ENCODE results near the gene FRMD6.

FRMD6 gene

DNA sequence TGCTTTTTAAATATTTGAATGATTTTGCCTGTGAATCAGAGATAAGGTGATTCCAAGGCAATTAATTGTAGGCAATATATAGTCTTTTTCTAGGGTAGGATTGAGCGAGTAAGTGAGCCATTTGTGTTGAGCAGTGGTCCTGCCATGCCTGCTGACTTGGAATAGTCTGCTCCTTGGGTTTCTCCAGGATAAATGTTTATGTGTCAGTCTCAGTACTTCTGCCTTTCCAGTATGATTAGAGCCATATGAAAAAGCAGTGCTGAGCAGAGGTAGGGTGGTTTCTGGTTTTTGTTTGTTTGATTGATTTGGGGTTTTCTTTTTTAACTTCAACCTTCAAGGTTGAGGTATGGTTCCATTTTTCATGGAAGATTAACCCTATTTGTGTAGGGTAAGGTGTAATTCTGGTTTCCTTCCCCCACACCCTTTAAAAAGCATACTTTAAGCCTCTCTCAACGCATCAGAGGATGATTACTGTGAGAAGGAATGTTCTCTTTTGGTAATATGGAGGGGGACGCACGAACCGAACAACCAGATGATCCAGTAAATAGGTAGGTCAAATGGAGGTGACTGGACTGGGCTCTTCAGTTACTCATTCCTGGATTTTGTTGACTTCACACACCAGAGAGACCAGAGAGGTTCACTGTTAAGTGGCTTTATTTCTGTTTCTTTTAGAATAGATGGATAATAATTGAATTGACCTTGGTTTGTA, 22.7 kb downstream of the FRMD6 start:
- Mint-ChIP-seq H3K4me3 (no peak overlapping the region), H3K4me1 (peaks cover 6% of the 10 kb centered on the region), H3K36me3 (no peaks in the 10 kb centered on the region), H3K27ac (no peak overlapping the region), H3K9me3 (no peaks in the 10 kb centered on the region)
- ATAC-seq (no peak), DNase-seq (ENCODE audit: low spot score in 2 of 2) (no peak)

DNA sequence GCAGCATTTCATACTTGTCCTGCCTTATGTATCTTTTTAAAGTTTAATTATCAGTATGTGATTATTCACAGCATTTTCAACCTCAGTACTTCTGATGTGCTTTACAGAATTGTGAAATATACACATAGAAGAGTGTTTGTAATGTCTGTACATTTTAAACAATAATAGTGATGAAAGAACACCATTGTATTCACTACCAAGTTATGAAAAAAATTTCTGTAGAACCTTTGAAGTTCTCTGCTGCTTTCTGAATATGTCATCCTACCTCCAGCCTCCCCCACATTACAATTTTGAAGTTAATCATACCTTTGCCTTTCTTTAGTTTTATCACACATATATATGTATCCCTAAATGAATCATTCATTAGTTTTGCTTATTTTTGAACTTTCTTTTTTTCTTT, 24.8 kb downstream of the FRMD6 start:
- DNase-seq (ENCODE audit: low spot score in 2 of 2) (no peak), ATAC-seq (peak; percentile 80)
- H3K27ac Mint-ChIP-seq: no peak overlapping the region
- no peaks in the 10 kb centered on the region for H3K9me3 Mint-ChIP-seq
- H3K4me3 Mint-ChIP-seq: no peak overlapping the region
- H3K36me3 Mint-ChIP-seq: no peaks in the 10 kb centered on the region
- peaks cover 6% of the 10 kb centered on the region for H3K4me1 Mint-ChIP-seq

DNA sequence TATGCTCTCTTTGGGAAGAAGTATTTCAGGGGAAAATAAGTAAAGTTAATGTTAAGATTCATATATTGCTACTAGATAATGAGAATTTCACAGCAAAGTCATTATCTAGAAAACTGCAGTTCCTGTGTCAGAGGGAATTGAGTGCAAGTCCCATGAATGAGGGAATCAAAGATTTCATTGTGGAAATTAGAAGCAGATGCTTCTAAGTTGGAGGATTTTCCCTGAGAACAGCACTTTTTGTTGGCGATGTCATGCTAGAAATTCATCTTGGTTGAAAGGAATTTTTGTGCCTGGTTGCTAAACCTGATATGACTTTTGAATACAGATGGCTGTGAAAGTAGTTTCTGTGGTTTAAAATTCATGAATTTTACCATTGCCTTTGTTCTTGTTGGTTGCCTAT, 25.6 kb downstream of the FRMD6 start:
- Mint-ChIP-seq H3K4me3 (no peak overlapping the region), H3K9me3 (no peaks in the 10 kb centered on the region), H3K27ac (no peak overlapping the region), H3K4me1 (peaks cover 6% of the 10 kb centered on the region), H3K36me3 (no peaks in the 10 kb centered on the region)
- ATAC-seq: no peak
- DNase-seq (ENCODE audit: low spot score in 2 of 2): no peak

DNA sequence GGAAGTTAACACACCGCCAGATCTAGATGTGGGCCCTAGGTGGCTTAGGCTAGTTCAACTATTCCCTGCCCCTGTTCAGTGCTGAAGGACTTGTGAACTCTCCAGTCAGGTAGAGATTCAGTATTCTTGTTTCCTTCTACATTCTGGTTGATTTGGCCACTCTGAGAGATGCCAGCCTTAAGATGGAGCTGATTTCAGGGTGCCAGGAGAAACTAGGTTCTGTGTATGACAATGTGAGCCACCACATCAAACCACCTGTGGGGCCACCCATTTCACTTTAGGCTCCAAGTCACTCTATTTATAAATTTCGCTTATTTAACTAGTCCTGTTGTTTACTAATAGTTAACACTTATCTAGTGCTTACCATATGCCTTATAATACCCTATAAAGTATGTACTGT, 26.0 kb downstream of the FRMD6 start:
- ATAC-seq (no peak), DNase-seq (ENCODE audit: low spot score in 2 of 2) (no peak)
- no peaks in the 10 kb centered on the region for H3K36me3 Mint-ChIP-seq
- no peaks in the 10 kb centered on the region for H3K9me3 Mint-ChIP-seq
- no peak overlapping the region for H3K27ac Mint-ChIP-seq
- no peak overlapping the region for H3K4me3 Mint-ChIP-seq
- peaks cover 6% of the 10 kb centered on the region for H3K4me1 Mint-ChIP-seq

DNA sequence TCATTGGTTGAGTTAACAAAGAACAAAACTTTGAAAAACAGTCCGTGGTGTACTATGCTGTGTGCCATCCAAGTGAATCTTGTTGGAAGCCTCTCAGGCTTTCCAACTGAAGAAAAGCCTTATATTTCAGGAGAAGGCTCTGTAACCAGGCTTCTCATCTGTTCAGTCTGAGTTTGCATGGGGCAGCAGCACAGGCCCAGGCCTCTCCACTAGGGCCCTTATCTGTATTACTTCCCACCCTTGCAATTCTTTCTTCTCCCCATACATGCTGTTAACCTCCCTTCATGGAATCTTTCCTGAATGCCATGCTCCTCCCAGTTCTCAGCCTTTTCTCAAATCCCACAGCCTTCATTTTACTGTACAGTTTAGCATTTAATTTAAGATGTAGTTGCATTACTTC, 28.3 kb downstream of the FRMD6 start:
- H3K36me3 Mint-ChIP-seq: no peaks in the 10 kb centered on the region
- no peaks in the 10 kb centered on the region for H3K9me3 Mint-ChIP-seq
- DNase-seq (ENCODE audit: low spot score in 2 of 2) (no peak), ATAC-seq (no peak)
- H3K4me3 Mint-ChIP-seq: no peak overlapping the region
- H3K27ac Mint-ChIP-seq: no peak overlapping the region
- H3K4me1 Mint-ChIP-seq: peaks cover 6% of the 10 kb centered on the region

DNA sequence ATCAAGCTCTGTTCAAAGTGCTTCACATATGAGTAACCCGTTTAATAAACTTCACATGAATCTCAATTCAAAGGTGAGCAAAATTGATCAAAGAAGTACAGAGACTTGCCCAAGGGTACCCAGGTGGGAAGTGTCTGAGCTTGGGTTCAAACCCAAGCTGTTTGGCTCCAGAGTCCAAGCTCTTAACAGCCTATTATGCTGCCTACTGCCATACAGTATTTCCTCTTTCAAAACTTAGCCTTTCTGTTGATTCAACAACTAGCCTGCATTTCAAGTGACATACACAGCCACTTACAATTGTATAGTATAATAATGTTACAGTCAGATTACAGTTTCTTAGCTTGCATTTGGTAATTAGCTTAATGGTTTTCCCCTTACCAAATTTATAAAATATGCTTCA, 29.7 kb downstream of the FRMD6 start:
- Mint-ChIP-seq H3K4me1 (peaks cover 6% of the 10 kb centered on the region), H3K4me3 (no peak overlapping the region), H3K36me3 (no peaks in the 10 kb centered on the region), H3K27ac (no peak overlapping the region), H3K9me3 (no peaks in the 10 kb centered on the region)
- DNase-seq (ENCODE audit: low spot score in 2 of 2): no peak
- no peak for ATAC-seq

DNA sequence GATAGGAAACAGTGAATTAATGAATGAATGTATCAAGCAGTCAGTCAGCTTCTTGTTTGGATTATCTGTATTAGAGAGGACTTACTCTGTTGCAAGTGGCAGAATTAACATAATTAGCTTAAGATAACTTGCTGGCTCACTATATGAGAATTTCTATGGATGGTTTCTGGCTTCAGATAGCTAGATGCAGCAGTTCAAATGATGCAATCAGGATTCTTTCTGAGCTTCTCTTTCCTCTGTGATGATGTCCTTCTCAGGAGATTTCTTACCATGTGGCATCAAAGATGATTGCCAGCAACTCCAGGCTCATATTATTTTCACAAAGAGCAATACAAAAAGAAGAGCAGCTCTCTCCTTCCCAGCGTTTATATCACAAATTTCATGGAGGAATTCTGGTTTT, 30.7 kb downstream of the FRMD6 start:
- Mint-ChIP-seq H3K4me1 (no peaks in the 10 kb centered on the region), H3K4me3 (no peak overlapping the region), H3K9me3 (no peaks in the 10 kb centered on the region), H3K27ac (no peak overlapping the region), H3K36me3 (no peaks in the 10 kb centered on the region)
- DNase-seq (ENCODE audit: low spot score in 2 of 2) (no peak), ATAC-seq (no peak)

DNA sequence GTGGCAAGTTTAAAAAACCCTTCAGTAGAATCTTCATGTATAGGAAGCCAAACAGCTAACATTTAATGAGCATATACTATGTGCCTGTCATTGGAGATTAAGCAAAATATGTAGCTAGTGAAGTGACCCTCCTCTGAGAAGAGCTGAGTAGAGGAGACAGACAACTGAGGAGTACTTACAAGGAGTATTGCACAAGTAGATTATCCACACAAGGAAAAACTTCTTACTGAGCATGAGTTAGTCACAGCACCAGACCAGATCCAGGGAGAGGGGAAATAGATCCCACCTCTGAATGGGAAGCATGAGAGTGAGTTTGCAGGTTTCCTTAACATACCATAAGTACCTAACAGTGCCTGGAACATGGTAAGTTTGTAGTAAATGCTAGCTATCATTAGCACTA, 33.0 kb downstream of the FRMD6 start:
- no peaks in the 10 kb centered on the region for H3K9me3 Mint-ChIP-seq
- no peak for ATAC-seq
- H3K4me1 Mint-ChIP-seq: no peaks in the 10 kb centered on the region
- H3K4me3 Mint-ChIP-seq: no peak overlapping the region
- no peaks in the 10 kb centered on the region for H3K36me3 Mint-ChIP-seq
- no peak overlapping the region for H3K27ac Mint-ChIP-seq
- DNase-seq (ENCODE audit: low spot score in 2 of 2): no peak

DNA sequence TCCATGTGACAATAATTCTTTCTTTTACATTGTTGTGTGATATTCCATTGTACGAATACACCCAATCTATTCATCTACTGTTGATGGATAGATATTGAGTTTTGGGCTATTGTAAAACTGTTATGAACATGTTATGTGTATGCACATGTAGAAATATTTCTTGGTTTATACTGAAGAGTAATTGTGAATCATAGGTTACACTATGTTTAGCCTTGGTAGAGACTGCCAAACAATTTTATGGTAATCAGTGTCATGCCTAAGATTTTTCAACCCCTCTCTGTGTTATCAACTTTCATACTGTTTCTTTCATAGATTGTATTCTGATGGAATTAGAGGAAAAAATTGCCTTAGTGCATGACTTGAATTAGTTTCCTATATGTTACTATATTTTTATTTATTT, 39.5 kb downstream of the FRMD6 start:
- H3K9me3 Mint-ChIP-seq: no peaks in the 10 kb centered on the region
- ATAC-seq: no peak

DNA sequence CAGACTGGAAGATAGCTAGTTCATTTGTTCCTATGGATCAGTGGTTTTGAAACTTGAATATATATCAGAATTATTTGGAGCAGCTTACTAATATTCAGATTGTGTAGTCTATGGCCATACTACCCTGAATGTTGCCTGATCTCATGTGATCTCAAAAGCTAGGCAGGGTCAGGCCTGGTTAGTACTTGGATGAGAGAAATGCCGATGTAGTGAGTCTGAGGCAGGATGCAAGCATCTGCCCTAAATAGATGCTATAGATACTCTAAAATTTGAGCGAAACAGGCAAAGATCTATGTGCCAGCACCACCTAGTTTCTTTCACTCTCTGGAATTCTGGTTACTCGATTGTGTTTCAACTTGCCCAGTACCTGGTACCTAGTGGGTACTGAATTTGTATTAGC, 40.9 kb downstream of the FRMD6 start:
- no peak for ATAC-seq
- no peak for DNase-seq (ENCODE audit: low spot score in 2 of 2)
- H3K36me3 Mint-ChIP-seq: no peaks in the 10 kb centered on the region
- H3K4me3 Mint-ChIP-seq: no peak overlapping the region
- H3K9me3 Mint-ChIP-seq: no peaks in the 10 kb centered on the region
- H3K4me1 Mint-ChIP-seq: no peaks in the 10 kb centered on the region
- H3K27ac Mint-ChIP-seq: no peak overlapping the region

More for the DNA sequence above, 39.5 kb downstream of the FRMD6 start:
- Mint-ChIP-seq H3K36me3 (no peaks in the 10 kb centered on the region), H3K4me1 (no peaks in the 10 kb centered on the region), H3K27ac (no peak overlapping the region), H3K4me3 (no peak overlapping the region)
- DNase-seq (ENCODE audit: low spot score in 2 of 2): no peak

DNA sequence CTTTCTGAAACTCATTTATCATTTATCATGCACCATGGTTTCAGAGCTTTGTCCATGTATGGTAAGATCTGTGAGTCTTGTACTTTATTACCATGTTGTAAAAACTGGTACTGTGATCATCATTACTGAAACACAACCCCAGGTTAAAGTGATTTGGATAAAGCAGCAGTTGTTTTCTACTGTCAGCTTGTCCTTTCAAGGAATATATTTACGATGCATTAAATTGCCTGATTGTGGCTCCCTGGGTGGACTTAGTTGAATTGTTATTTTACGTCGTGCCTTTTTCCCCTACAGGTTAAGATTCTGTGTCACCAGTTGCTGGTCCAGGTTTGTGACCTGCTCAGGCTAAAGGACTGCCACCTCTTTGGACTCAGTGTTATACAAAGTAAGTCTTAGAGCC, 46.1 kb downstream of the FRMD6 start:
- Mint-ChIP-seq H3K4me3 (no peak overlapping the region), H3K36me3 (no peaks in the 10 kb centered on the region), H3K9me3 (no peaks in the 10 kb centered on the region), H3K27ac (no peak overlapping the region), H3K4me1 (no peaks in the 10 kb centered on the region)
- no peak for ATAC-seq
- DNase-seq (ENCODE audit: low spot score in 2 of 2): no peak

DNA sequence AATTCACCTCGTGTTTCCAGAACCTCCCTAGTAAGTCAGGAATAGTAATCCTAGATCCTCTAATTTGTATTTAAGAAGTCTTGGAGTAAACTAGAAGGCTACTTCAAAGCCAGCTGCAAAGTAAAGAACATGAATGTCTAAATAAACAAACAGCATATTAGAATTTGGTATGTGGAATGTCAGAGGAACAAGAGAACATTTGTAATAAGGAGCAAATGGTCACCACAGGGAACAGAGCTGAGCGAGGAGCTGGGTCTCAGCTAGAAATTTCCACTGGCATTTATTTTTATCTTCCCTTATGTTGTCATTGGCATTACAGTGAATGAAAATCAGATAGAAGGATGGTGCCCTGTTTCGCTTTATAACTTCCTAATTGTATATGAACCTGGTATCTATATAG, 50.2 kb downstream of the FRMD6 start:
- H3K9me3 Mint-ChIP-seq: no peaks in the 10 kb centered on the region
- no peak overlapping the region for H3K27ac Mint-ChIP-seq
- ATAC-seq (no peak), DNase-seq (ENCODE audit: low spot score in 2 of 2) (no peak)
- H3K36me3 Mint-ChIP-seq: no peaks in the 10 kb centered on the region
- H3K4me3 Mint-ChIP-seq: no peak overlapping the region
- H3K4me1 Mint-ChIP-seq: no peaks in the 10 kb centered on the region

DNA sequence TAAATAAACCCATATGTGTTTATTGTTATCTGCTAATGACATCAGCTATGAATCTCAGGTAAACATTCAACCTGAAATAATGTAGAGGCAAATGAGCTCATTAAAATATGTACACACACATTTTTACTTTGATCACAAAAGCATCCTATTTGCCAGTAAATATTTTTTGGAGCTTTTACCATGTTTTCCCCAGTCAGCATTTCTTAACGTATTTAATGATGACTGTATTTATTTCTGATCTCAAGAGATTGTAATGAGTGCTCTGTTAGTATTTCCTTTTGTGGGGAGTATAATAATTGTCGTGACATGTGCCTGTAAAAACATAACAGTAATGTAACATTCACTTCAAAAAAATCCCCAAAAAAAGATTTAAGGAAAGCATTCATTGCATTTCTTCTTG, 52.1 kb downstream of the FRMD6 start:
- Mint-ChIP-seq H3K9me3 (no peaks in the 10 kb centered on the region), H3K4me1 (no peaks in the 10 kb centered on the region), H3K36me3 (no peaks in the 10 kb centered on the region), H3K4me3 (no peak overlapping the region), H3K27ac (no peak overlapping the region)
- ATAC-seq: no peak
- DNase-seq (ENCODE audit: low spot score in 2 of 2): no peak

DNA sequence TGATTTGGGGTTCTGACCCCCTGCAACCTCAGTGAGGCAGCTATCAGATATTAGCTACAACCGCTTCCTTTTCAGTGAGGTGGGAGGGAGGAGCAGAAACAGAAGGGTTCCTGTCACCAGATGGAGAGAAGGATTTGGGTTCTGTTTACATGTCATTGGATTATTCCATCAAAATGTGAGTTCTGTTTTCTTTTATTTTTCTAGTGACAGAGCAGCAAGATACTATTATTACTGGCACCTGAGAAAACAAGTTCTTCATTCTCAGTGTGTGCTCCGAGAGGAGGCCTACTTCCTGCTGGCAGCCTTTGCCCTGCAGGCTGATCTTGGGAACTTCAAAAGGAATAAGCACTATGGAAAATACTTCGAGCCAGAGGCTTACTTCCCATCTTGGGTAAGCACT, 52.8 kb downstream of the FRMD6 start:
- no peak for DNase-seq (ENCODE audit: low spot score in 2 of 2)
- Mint-ChIP-seq H3K36me3 (no peaks in the 10 kb centered on the region), H3K4me3 (no peak overlapping the region), H3K4me1 (no peaks in the 10 kb centered on the region), H3K9me3 (no peaks in the 10 kb centered on the region), H3K27ac (no peak overlapping the region)
- ATAC-seq: no peak

DNA sequence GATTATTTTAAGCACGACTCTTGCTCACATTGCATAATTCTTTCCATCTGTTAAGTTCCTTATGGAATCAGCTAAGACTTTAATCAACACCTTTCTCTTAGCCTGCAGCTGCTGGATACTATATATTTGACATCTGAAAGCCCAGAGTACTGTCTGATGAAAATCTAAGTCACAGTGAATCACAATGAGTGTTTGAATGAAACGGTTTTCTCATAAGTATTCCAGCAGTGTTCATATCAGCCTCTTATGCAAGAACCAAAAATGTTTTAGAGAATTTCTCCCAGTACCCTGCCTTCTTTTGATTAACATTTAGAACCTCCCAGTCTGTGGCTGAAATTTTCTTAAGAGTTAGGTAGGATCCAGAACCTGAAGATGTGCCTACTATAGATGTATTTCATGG, 55.6 kb downstream of the FRMD6 start:
- Mint-ChIP-seq H3K4me1 (no peaks in the 10 kb centered on the region), H3K36me3 (no peaks in the 10 kb centered on the region), H3K27ac (no peak overlapping the region), H3K9me3 (no peaks in the 10 kb centered on the region), H3K4me3 (no peak overlapping the region)
- ATAC-seq (no peak), DNase-seq (ENCODE audit: low spot score in 2 of 2) (no peak)

DNA sequence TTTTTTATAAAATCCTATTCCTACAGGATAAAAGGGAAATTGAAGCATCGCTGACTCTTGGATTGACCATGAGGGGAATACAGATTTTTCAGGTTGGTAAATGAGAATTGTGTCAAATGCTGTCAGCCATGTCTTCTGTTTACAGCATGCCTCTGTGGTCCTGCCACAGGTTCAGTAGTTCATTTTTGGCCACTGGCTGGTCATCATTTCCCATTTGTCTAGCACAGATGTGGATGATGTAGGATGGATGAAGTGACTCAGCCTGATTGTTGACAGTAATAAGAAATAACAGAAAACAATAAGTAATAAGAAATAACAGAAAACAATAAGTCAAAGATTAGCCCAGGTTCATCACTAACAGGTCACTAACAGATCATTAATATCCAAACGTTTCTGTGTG, 59.8 kb downstream of the FRMD6 start:
- Mint-ChIP-seq H3K4me1 (no peaks in the 10 kb centered on the region), H3K9me3 (no peaks in the 10 kb centered on the region), H3K27ac (no peak overlapping the region), H3K4me3 (no peak overlapping the region), H3K36me3 (no peaks in the 10 kb centered on the region)
- no peak for ATAC-seq
- no peak for DNase-seq (ENCODE audit: low spot score in 2 of 2)

DNA sequence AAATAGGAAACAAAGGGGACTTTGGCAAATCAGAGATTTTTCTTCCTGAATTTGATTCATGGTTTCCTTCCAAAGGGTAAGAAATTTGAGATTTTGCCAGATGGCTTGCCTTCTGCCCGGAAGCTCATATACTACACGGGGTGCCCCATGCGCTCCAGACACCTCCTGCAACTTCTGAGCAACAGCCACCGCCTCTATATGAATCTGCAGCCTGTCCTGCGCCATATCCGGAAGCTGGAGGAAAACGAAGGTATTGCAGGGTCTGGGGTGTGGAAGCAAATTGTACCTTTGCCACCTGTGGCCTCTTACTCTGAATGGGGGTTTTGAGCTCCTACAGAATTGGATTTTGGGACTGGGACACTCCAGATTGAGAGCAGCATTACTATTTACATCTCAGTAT, 63.5 kb downstream of the FRMD6 start:
- Mint-ChIP-seq H3K9me3 (no peaks in the 10 kb centered on the region), H3K4me1 (no peaks in the 10 kb centered on the region), H3K4me3 (no peak overlapping the region), H3K27ac (no peak overlapping the region), H3K36me3 (no peaks in the 10 kb centered on the region)
- no peak for DNase-seq (ENCODE audit: low spot score in 2 of 2)
- no peak for ATAC-seq

Data from stimulated activated effector memory CD8-positive, alpha-beta T cell treated with anti-CD3 and anti-CD28 coated beads, Interleukin-12 subunit alpha, Interleukin-12 subunit beta, amount 100 ng/mL, for 72 hours (primary cell).